ENCODE data around the gene RFT1.

DNA sequence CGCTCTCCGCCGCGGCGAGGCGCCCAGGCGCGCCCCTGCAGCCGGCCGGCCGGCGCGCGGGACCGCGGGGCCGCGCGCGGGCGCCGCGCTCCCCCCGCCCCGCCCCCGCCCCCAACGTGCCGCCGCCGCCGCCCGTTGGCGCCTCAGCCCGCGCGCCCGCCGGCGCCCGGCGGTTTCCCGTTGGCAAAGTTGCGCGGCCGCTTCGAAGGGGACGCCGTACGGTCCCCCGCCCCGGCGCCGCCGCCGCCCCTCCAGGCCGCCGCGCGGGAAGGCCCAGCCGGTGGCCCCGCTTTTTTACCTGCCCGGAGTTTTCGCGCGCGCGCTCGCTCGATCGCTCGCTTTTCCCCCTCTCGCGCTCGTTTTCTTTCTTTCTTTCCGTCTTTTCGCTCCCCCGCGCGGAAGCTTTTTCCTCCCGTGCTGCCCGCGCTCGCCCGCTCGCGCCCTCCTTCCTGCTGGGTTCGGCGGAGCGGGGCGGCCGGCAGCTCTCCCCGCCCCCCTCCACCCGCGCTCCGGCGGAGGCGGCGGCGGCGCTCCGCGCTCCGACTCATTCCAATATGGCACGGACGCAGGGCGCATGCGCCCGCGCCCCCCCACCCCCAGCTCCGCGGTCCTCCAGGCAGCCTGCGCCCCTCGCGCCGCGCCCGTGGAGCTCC, 84.6 kb downstream of the RFT1 start, which contains the start of gene SFMBT1:
- TF ChIP-seq EZH2 (conservative IDR thresholded peaks at IDR 0.05; ENCODE audit: low read depth, low read length): no peak
- no peak for TF ChIP-seq ZSCAN30 (CRISPR knock-in tag; IDR thresholded peaks at IDR 0.05)
- TF ChIP-seq, protein P1, sequence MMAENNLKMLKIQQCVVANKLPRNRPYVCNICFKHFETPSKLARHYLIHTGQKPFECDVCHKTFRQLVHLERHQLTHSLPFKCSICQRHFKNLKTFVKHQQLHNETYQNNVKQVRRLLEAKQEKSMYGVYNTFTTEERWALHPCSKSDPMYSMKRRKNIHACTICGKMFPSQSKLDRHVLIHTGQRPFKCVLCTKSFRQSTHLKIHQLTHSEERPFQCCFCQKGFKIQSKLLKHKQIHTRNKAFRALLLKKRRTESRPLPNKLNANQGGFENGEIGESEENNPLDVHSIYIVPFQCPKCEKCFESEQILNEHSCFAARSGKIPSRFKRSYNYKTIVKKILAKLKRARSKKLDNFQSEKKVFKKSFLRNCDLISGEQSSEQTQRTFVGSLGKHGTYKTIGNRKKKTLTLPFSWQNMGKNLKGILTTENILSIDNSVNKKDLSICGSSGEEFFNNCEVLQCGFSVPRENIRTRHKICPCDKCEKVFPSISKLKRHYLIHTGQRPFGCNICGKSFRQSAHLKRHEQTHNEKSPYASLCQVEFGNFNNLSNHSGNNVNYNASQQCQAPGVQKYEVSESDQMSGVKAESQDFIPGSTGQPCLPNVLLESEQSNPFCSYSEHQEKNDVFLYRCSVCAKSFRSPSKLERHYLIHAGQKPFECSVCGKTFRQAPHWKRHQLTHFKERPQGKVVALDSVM (CRISPR knock-in tag; IDR thresholded peaks at IDR 0.05): no peak
- no peak for TF ChIP-seq GTF2F1 (IDR thresholded peaks at IDR 0.05; ENCODE audit: low read length)
- TF ChIP-seq HMGXB4 (CRISPR knock-in tag; IDR thresholded peaks at IDR 0.05; ENCODE audit: borderline replicate concordance in 1 of 2, low read depth in 1 of 2): no peak
- no peak for TF ChIP-seq POLR2AphosphoS5 (IDR thresholded peaks at IDR 0.05; ENCODE audit: low read depth, low read length)
- TF ChIP-seq ZNF567 (CRISPR knock-in tag; IDR thresholded peaks at IDR 0.05; ENCODE audit: borderline replicate concordance): no peak
- TF ChIP-seq, protein P2, sequence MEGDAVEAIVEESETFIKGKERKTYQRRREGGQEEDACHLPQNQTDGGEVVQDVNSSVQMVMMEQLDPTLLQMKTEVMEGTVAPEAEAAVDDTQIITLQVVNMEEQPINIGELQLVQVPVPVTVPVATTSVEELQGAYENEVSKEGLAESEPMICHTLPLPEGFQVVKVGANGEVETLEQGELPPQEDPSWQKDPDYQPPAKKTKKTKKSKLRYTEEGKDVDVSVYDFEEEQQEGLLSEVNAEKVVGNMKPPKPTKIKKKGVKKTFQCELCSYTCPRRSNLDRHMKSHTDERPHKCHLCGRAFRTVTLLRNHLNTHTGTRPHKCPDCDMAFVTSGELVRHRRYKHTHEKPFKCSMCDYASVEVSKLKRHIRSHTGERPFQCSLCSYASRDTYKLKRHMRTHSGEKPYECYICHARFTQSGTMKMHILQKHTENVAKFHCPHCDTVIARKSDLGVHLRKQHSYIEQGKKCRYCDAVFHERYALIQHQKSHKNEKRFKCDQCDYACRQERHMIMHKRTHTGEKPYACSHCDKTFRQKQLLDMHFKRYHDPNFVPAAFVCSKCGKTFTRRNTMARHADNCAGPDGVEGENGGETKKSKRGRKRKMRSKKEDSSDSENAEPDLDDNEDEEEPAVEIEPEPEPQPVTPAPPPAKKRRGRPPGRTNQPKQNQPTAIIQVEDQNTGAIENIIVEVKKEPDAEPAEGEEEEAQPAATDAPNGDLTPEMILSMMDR (CRISPR knock-in tag; IDR thresholded peaks at IDR 0.05): no peak
- TF ChIP-seq NR2F1 (CRISPR knock-in tag; IDR thresholded peaks at IDR 0.05): no peak
- TF ChIP-seq NR3C1 (CRISPR knock-in tag; IDR thresholded peaks at IDR 0.05): no peak
- TF ChIP-seq RBFOX2 (IDR thresholded peaks at IDR 0.05; ENCODE audit: low read depth, low read length): peak; percentile 77; the same call in 1 of the 2 replicates
- no peak for TF ChIP-seq SUZ12 (IDR thresholded peaks at IDR 0.05; ENCODE audit: low read depth, low read length)
- no peak for TF ChIP-seq XBP1 (CRISPR knock-in tag; IDR thresholded peaks at IDR 0.05)
